ENCODE measurements around the gene WDFY2.
A peak's percentile ranks its signal among the peaks of the same experiment; 100 is the strongest.

The WDFY2 gene

DNA sequence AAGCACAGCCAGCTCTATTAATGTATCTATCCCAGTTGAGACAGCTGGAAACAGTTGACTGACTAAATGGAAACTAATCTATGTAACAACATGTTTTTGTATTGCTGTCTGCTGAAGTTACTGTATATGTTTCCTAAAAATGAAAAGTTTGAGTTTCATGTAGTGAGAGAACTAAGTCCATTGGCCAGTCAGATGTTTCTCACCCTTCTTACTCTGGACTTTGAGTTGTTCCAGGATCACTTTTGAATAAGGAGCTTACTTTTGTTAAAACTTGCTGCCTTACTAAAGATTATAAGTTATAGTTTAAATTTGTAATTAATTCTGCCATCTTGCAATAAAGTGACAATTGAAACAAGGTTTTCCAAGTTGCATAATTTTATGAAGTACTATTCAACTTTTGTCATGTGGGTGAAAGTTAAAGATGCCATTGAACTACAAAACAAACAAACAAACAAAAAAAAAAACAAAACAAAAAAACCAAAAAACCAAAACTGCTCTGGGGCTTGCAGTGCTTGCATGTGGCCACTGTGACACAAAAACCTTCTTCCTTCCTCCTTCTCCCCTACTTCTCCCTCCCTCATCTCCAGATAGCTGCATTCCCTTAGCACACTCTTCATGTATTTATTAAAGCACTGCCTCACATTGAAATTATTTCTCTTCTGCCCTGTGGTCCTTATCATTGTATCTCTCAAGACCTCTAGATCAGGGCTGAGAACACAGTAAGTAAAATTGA lies 15.3 kb downstream of the WDFY2 start:
- no peak for DNase-seq (ENCODE audit: extremely low read depth in 1 of 2, low read depth in 1 of 2)

DNA sequence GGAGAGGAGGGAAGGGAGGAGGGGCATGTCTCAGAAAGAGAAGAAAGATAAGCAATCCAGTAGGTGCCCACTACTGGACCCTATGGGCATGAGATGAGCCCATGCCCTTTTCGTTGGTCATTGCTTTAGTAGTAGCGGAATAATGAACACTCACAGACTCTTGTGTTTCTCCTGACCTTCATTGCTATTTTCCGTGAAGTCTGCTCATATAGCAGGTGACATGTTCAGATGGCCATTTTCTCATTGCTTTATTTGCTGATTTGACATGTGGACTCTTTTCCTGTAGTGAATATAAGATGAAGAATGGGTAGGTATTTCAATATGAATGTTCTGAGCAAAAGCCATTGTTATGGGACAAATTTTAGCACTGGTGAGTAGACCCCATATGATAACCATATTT lies 16.4 kb downstream of the WDFY2 start:
- DNase-seq (ENCODE audit: extremely low read depth in 1 of 2, low read depth in 1 of 2) = no peak

DNA sequence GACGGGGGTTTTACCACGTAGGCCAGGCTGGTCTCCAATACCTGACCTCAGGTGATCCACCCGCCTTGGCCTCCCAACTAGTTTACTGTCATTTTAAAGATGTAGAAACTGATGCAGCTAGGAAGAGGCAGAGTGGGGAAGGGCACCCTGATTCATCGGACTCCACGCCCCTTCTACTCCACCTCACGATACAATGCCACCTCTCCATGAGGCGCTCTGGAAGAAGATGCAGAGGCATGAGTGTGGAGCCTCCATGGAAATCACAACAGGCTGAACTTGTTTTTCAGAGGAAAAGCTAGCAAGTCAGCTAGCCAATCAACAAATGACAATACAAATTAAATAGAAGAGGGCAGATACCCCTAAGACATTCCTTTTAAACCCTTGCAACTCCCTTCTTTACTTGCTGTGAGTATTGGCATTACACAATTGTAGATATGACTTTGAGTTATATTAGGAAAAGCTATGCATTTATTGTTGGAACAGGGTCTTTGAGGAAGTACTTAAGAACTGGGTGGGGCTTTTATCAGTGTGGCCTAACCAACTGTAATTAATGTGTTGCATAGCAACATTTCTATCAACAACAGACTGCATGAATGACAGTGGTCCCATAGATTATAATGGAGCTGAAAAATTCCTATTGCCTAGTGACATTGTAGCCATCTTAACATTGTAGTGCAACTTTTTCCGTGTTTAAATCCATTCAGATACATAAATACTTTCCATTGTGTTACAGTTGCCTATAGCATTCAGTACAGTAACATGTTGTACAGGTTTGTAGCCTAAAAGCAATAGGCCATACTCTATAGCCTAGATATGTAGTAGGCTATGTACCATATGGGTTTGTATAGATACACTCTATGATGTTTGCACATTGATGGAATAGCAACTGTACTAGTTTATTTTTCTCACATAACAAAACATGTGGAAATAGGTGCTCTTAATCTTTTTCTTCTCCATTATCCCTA lies 17.6 kb downstream of the WDFY2 start:
- no peak for DNase-seq (ENCODE audit: extremely low read depth in 1 of 2, low read depth in 1 of 2)

DNA sequence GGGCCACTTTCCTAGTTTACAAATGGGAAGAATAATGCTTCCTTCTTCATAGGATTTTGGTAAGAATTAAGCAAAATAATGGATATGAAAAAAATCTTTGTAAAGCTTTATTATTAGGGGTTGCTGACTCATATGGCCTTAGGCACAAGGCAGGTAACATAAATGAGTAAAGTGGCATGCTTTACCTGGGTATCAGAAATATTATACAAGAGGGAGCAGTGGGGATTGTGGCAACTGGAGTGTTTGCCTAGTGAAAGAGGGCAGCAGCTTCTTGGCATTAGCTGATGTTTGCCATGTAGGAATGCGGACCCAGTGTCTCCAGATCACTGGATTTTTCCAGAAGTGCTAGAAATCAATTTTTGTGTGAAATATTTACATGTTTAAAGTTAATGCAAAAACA lies 19.5 kb downstream of the WDFY2 start:
- no peak for DNase-seq (ENCODE audit: extremely low read depth in 1 of 2, low read depth in 1 of 2)

DNA sequence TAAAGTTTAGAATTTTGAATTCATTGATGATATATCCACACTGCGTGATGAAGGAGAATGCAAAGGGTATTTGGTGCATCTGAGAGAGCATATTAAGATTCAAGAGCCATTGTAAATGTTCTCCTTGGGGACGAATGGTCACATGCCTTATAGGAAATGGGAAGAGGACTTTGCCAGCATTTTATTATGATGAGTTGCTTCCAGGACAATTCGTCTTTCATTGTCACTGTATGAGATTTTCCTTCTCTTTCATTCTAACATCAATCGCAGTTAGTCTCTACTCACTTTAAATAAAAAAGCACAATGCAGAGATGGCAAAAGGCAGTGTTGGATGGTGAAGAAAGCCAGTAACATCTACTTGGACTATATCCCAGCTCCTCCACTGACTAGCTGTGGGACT lies 21.4 kb downstream of the WDFY2 start:
- no peak for DNase-seq (ENCODE audit: extremely low read depth in 1 of 2, low read depth in 1 of 2)

DNA sequence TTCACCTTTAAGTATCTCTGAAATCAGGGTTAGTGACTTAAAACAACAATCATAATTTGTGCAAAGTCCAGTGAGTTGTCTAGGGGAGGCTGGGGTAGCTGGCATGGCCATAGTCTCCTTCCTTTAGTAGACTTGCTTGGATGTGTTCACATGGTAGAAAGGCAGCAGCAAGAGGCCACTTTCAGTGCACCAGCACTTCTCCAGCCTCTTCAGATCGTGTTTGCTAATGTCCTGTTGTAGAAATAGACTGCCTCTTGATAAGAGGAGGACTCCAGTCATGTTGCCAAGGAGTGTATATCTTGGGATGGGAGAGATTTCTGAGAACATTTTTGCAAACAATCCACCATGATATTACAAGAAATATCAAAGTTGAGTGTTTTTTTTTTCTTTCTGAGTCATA lies 22.9 kb downstream of the WDFY2 start:
- DNase-seq (ENCODE audit: extremely low read depth in 1 of 2, low read depth in 1 of 2) = no peak

DNA sequence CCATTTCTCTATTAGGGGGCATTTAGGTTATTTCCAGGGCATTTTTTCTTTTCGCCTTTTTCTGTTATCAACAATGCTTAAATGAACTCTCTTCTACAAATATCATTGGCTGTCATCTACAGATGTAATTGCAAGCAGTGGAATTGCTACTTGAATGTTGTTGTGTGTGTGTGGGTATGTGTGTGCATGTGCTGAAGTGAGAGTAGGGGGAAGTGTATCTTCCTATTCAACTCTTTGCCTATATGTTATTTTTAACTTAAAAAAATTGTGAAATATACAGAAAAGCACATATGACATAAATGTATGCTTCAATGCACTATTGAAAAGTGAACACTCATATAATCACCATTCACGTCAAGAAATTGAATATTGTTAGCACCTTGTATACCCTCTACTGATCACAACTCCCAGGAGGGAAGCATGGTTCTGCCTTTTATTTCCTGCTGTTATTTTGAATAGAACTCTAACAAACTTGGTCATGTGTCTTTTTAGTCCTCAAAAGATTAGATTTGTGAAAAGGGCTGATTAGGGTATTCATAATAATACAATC lies 24.7 kb downstream of the WDFY2 start:
- DNase-seq (ENCODE audit: extremely low read depth in 1 of 2, low read depth in 1 of 2) = no peak

DNA sequence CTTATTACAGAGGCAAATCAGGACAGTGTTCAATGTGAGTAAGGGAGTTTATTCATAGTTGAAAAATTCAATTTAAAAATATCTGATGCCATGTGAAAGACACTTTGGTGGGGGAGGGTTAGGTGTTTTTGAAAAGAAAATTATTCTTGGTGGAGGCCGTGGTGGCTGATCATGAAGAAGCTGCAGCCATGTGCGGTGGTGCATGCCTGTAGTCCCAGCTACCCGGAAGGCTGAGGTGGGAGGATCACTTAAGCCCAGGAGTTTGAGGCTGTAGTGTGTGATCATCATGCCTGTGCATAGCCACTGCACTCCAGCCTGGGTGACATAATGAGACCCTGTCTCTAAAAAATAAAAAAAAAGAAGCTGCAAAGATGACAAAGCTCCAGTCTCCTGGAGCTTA lies 28.6 kb downstream of the WDFY2 start:
- no peak for DNase-seq (ENCODE audit: extremely low read depth in 1 of 2, low read depth in 1 of 2)

DNA sequence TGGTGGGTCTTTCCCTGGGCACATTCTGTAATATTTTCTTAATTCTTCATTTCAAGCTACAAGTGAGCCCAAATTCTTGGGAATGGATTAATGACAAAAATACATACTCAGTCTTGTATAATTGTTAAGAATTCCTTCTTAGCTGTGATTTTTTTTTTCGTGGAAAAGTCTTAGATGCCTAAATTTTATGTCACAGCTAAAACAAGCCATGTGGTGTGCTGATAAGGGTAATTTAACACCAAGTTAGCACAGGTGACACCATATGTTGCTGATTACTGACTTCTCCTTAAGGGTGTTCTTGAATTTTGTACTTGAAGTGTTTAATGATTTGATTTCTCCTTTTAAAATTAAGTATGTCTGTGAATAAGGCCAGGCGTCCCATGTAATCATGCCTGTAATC lies 29.3 kb downstream of the WDFY2 start:
- DNase-seq (ENCODE audit: extremely low read depth in 1 of 2, low read depth in 1 of 2) = no peak

DNA sequence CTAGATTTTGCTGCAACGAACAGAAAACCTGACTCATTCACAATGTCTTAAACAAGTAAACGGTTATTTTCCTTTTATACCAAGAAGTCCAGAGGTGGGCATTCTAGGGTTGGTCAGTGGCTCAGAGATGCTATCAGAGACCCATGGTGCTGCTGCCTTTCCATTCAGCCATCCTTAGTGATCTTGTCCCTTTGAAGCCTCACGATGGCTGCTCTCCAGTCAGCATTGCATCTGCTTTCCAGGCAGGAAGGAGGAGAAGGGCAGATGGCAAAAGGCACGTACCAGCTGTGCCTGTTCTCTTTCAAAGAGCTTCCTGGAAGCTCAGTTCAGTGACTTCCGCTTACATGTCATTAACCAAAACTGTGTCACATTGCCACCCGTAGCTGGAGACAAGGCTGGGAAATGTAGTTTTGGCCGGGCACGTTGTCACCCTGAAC lies 30.1 kb downstream of the WDFY2 start:
- DNase-seq (ENCODE audit: extremely low read depth in 1 of 2, low read depth in 1 of 2) = peak; percentile 13 to 31

DNA sequence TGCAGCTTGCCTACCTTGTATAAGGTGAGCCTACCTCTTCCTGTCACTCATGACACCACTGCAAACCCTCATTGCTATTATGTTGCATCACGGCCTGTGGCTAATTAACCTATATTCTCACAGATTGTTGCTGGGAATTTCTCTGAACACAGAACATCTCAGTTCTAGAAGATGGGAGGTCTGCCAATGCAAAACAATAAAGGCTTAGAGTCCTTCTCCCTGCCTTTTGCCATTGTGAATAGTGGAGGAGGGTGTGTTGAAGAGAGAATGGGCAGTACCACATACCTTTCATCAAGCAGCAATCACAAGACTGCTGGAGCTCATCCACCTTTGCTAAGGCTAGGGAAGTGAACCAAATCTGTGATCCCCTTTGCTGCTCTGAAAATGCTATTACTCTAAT lies 34.4 kb downstream of the WDFY2 start:
- DNase-seq (ENCODE audit: extremely low read depth in 1 of 2, low read depth in 1 of 2) = no peak

DNA sequence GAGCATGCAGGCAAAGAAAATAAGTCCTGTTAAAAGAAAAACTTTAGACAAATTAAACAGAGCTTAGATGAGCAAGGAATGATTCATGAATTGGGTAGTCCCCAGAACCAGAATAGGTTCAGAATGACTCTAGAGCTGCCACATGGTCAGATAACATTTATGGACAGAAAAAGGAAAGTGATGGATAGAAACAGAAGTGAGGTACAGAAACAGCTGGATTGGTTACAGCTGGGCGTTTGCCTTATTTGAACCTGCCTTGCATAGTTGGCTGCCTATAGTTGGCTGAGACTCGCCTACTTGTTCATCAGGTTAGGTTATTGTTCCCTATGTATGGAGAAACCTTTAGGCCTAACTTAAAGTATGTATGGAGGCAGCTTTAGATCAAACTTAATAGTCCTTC lies 35.4 kb downstream of the WDFY2 start:
- no peak for DNase-seq (ENCODE audit: extremely low read depth in 1 of 2, low read depth in 1 of 2)

DNA sequence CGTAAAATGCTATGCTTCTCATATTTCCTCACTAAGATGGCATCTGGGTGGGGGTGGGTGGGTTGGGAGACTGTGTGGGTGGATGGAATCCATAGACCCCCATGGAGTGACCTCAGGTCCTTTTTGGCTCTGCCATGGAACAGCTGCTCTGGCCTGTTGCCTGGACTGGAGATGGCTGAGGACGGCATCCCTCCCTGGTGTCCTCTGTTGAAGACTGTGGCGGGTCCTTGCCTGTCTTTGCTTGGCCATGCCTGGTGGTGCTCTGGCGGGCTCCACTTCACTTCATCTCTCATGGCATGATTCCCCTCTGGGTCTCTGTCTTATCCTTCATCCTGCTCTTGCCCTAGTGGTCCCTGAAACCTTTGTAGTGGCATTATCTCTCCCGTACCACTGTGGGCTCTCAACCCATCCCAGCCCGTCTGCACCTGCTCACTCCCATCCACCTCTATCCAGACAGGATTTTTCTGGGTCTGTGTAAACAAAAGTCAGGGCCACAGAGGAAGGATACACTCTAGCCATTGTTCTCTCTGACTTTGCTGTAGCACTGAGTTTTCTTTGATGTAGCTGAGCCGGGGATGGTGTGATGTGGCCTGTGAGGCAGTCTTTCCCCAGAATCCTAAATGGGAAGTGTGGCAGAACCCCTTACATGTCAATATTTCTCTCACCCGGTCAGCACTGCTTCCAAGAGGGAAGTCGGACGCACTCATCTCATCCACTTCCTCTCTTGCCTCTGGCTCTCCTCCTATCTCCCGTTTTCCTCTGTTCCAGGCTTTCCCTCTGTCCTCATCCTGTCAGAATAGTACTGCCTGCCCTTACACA lies 36.1 kb downstream of the WDFY2 start:
- DNase-seq (ENCODE audit: extremely low read depth in 1 of 2, low read depth in 1 of 2) = no peak

DNA sequence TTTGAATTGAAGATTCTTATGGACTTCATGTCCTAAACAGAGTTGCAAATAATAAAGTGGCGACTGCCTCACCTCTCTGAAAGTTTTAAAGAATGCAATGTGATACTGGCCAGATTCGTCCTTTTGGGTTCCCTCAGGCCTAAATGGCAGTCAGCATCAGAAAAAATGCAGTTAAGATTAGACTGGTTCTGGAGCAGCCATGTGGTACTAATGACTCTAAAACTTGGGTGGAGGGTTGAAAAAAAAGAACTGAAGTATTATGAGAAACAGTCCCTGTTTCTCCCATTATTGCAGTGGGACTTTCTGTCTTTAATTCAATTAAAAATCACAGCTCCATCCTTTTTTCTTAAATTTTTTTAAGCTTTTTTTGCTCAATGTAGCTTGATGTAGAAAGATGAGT lies 37.3 kb downstream of the WDFY2 start:
- DNase-seq (ENCODE audit: extremely low read depth in 1 of 2, low read depth in 1 of 2) = no peak

DNA sequence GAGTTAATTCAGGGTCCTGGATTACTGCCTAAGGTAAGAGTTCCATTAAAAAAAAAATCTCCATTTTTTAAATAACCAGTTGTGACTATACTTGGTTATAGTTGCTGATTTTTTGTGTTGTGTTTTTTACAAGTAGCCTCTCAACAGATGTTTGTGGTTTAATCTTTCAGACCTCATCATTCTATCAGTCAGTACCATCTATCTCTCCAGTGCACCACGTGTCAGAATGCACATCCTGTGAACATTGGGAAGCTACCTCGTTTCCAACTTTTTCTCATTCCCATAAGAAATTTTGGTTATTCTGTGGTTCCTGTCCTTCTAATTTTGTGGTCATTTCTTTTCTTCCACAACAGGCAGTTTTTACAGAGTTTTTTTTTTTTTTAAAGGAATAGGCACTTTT lies 39.2 kb downstream of the WDFY2 start:
- no peak for DNase-seq (ENCODE audit: extremely low read depth in 1 of 2, low read depth in 1 of 2)

DNA sequence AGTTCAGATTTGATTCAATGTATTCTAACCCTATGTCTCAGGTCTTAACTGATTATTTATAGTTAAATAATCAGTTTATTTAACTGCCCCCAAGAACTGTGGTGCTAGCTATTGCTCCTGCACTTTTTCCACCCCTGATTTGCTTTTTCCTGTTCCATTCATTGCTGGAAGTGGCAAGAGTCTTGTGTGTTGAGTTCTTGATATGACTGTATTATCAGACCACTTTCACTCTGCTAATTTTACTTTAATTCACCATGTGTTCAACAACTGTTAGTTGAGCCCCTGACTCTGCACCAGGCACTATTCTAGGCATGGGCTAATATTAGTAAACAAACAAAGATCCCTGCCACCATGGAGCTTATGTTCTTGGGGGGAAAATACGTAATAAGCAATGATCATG lies 39.9 kb downstream of the WDFY2 start:
- no peak for DNase-seq (ENCODE audit: extremely low read depth in 1 of 2, low read depth in 1 of 2)

DNA sequence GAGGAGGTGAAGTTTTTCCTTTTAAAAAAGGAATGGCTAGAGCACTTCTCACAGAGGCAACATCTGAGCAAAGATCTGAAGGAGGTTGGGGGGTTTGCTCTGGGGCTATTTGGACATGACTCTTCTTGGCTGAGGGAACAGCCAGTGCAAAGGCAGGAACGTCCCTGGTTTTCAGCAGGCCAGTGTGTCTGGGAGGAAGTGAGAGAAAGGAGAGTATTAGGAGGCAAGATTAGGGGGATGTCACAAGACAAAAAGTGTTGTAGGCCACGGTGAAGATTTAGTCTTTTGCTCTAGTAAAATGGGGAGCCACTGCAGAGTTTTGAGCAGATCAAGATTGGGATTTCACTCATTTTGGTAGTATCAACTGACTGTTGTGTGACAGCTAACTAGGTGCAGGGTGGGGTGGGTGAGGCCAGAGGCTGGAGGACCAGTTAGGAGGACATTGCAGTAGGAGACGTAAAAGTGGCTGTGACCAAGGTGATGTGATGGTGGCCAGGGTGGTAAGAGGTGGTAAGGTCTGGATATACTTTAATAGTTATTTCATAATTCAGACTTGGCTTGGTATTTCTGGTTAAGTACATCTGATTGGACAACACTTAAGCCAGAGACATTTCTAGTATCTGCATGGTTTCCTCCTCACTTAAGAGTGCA lies 40.6 kb downstream of the WDFY2 start:
- DNase-seq (ENCODE audit: extremely low read depth in 1 of 2, low read depth in 1 of 2) = no peak

DNA sequence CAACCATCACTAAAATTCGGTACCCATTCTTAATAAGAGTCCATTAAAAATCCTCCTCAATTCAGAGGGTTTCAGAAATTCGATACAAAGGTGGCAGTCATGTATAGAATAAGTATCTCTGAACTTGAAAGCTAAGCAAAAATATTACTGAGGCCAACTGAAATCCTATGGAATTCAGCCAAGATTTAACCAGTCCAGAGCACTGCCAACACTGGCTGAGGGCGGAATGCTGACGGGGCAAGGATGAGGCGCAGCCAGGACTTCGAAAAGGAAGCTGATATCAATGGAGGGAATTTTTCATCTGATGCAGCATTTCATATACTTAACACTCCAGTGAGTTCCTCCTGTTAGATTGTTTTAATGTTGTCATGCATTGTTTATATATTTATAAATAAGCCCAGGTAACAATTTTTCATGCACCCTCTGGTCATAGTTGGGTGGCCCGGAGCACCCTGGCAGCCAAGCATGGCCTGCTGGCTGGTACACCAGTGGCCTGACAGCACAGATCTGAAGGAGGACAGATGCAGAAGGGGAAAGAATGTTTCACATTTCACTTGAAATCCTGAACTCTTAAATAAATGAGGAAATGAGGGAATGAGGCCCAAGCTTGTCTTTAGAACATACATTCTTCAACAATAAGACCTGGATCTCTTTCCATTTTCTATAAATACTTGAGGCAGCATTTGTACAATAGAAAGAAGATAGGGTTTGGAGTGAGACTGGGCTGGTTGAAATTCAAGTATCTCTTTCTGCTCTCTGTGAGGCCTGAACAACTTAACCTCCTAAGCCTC lies 41.5 kb downstream of the WDFY2 start:
- no peak for DNase-seq (ENCODE audit: extremely low read depth in 1 of 2, low read depth in 1 of 2)

DNA sequence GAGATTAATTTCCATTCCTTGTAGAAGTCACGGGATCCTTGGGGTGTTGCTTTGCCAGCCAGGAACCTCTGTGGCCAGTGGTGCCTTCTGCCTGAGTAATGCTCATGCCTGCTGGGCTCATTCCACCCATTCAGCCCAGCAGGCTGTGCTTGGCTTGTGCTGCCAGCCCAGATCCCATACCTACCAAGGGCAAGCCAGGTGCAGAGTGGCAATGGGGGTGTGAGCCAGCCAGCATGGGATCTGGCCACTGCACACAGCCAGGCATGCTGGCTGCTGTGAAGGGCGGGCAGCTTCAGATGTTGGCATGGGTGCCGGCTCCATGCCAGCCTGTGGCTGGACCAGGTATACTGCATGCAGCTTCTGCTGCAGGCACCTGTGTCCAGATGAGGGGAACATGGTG lies 42.5 kb downstream of the WDFY2 start:
- no peak for DNase-seq (ENCODE audit: extremely low read depth in 1 of 2, low read depth in 1 of 2)
